GM23248 (cell line): ENCODE results near the gene SRP9.

Experiments
- EZH2 ChIP-seq: fragments of 200-600 bp; sonication (generic); IDR thresholded peaks from 2 replicates; pipeline ENCODE4 v1.6.1; 2018; ENCODE audit warnings: antibody characterized with exemption, mild to moderate bottlenecking; ENCODE audit not compliant: insufficient read depth, poor library complexity, severe bottlenecking
- EZH2phosphoT487 ChIP-seq: fragments of 200-600 bp; sonication (generic); IDR thresholded peaks from 2 replicates; pipeline ENCODE4 v1.6.1; 2018; ENCODE audit warnings: antibody characterized with exemption, moderate library complexity, mild to moderate bottlenecking, low read depth; ENCODE audit not compliant: insufficient read depth

DNA sequence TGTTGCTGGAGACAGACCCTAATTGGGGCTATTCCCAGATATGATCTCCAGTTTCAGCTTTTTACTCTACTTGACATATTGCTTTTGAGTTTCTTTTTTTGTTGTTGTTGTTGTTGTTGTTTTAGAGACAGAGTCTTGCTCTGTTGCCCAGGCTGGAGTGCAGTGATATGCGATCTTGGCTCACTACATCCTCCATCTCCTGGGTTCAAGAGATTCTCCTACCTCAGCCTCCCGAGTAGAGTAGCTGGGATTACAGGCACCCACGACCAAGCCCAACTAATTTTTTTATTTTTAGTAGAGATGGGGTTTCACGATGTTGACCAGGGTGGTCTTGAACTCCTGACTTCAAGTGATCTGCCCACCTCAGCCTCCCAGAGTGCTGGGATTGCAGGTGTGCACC, 1.3 kb upstream of the SRP9 start:
- TF ChIP-seq EZH2: no peak
- TF ChIP-seq EZH2phosphoT487: no peak
